Panc1 (cell line): ENCODE results near the gene ZNF184. TPM values are rescaled to one million over a fixed set of nuclear protein-coding genes. Genes with fewer than 3 reads are reported as not detected.

Experiments
- ATAC-seq: fragments of 200-7000 bp; cut with Tn5 transposase; 2 replicates; pipeline ENCODE4 v1.9.1; 2020; ENCODE audit warnings: mild to moderate bottlenecking, moderate library complexity
- BruUV-seq: library from RNA; stranded (reverse); fragments of 400-500 nt; replicated peaks from 2 replicates; lab custom pipeline; 2021; lab: Mats Ljungman, UMichigan
- CTCF ChIA-PET: fragments of 300-600 bp; sonication (Branson Sonifier 250); formaldehyde crosslinking; loops from one replicate; lab custom pipeline; 2022; ENCODE audit warnings: antibody characterized with exemption; lab: Charles Lee
- POLR2A ChIA-PET: fragments of 300-600 bp; sonication (Branson Sonifier 250); formaldehyde crosslinking; loops from one replicate; lab custom pipeline; 2022; ENCODE audit warnings: antibody characterized with exemption; lab: Charles Lee
- DNase-seq: peaks from one replicate; pipeline ENCODE4 v3.0.0-alpha.2; 2010; ENCODE audit warnings: low read depth, low spot score
- H3K27ac ChIP-seq: 2 replicates; pipeline ENCODE4 v1.5.1; 2011; ENCODE audit warnings: mild to moderate bottlenecking, low read length, inconsistent platforms
- H3K27me3 ChIP-seq: fragments of 200-500 bp; sonication (Bioruptor generic); 2 replicates; pipeline ENCODE4 v1.6.0; 2014; ENCODE audit warnings: low read length, inconsistent platforms; ENCODE audit not compliant: control insufficient read depth, insufficient read depth
- H3K36me3 ChIP-seq: fragments of 200-500 bp; sonication (Bioruptor generic); 2 replicates; pipeline ENCODE4 v1.5.1; 2014; ENCODE audit warnings: inconsistent platforms, mild to moderate bottlenecking, low read length, moderate library complexity; ENCODE audit not compliant: control insufficient read depth, insufficient read depth
- H3K4me1 ChIP-seq: 2 replicates; pipeline ENCODE4 v1.5.1; 2011; ENCODE audit warnings: inconsistent platforms, mild to moderate bottlenecking, low read length, moderate library complexity; ENCODE audit not compliant: control insufficient read depth, insufficient read depth
- H3K4me3 ChIP-seq, 2 experiments: 2 replicates each; pipeline ENCODE4 v1.5.1; 2011 to 2012; ENCODE audit warnings: low read depth in 2 of 2, low read length in 2 of 2, mild to moderate bottlenecking in 2 of 2, inconsistent platforms in 1 of 2, moderate library complexity in 1 of 2
- H3K9me3 ChIP-seq: fragments of 200-500 bp; sonication (Bioruptor generic); 2 replicates; pipeline ENCODE4 v1.5.1; 2014; ENCODE audit warnings: low read depth, mild to moderate bottlenecking, inconsistent platforms, low read length, moderate library complexity; ENCODE audit not compliant: control insufficient read depth, insufficient read depth
- POLR2AphosphoS5 ChIP-seq: IDR thresholded peaks from 2 replicates; pipeline ENCODE4 v1.6.1; 2012; ENCODE audit warnings: mild to moderate bottlenecking, low read depth, low read length, moderate library complexity
- SIN3A ChIP-seq: IDR thresholded peaks from 2 replicates; pipeline ENCODE4 v1.6.1; 2012; ENCODE audit warnings: low read depth, mild to moderate bottlenecking, low read length, moderate library complexity, borderline replicate concordance; ENCODE audit not compliant: insufficient read depth
- TCF7L2 ChIP-seq: IDR thresholded peaks from 2 replicates; pipeline ENCODE4 v1.6.1; 2011; ENCODE audit warnings: mild to moderate bottlenecking, low read depth, low read length, inconsistent platforms
- in situ Hi-C: cut with HindIII; loops from 2 replicates; pipeline ENCODE4 v1.10.0; 2016; ENCODE audit warnings: low sequenced_read_pairs, low pct_unique_long_range_greater_than_20kb
- intact Hi-C: fragments of 100-400 bp; cut with micrococcal nuclease; formaldehyde crosslinking; loops from one replicate; pipeline ENCODE4 v1.10.0; 2022; ENCODE audit not compliant: unreplicated experiment
- total RNA-seq: library from RNA; stranded (reverse); gene quantifications from one replicate; pipeline ENCODE4 v1.2.1, GENCODE V29; 2021; ENCODE audit not compliant: unreplicated experiment
- TF ChIP-seq, protein P1 (sequence below): fragments of 450-650 bp; IDR thresholded peaks from 2 replicates; pipeline ENCODE4 v1.5.1; 2017; ENCODE audit warnings: mild to moderate bottlenecking
- TF ChIP-seq, protein P2 (sequence below), 2 experiments: IDR thresholded peaks; 2 replicates each; pipeline ENCODE4 v1.6.1; 2011 to 2012; ENCODE audit warnings: low read depth in 2 of 2, control low read depth in 1 of 2, low read length in 1 of 2, mild to moderate bottlenecking in 1 of 2, moderate library complexity in 1 of 2; ENCODE audit not compliant: insufficient read depth in 1 of 2

ZNF184 gene
- total RNA-seq, 1 experiment from 2014 or later: 7.8 TPM

DNA sequence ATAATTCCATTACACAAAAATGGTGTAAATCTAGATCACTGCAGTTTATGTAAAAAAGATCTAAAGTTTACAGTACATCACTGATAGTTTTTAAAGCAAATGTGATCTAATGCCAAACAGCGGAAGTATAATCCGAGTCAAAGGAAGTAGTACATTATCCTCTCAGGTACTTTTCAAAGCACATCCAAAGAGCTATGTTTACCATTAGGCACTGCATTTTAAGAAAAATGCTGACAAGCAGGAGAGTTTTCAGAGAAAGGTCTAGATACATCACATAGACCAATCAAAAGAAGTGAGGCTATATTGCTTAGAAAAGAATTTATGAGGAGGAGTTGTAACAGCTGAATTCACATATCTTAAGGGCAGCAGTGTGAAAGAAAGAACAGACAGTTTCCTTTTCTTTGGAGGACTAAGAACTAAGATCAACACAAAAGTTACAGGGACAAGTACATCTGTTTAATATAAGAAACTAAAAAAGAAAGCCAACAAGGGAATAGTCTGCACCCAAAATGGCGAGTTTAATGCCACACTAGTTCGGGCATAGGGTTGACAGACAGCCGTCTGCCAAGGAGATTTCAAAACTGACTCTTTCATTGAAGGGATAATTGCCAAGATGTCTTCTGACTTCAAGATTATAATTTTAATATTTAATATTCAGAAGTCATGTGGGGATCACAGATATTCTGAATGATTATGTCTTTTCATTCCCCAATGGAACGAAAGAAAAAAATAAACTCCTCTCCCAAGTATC is 1.4 kb downstream of the ZNF184 start:
- Histone ChIP-seq H3K4me1 (peaks cover 5% of the 10 kb centered on the region; the same call in 1 of the 2 replicates), H3K27ac (peak overlapping the region; percentile 93), H3K27me3 (no peaks in the 10 kb centered on the region), H3K9me3 (peaks cover 35% of the 10 kb centered on the region; the same call in 1 of the 2 replicates), H3K36me3 (peaks cover 16% of the 10 kb centered on the region), H3K4me3 (peak overlapping the region; percentile 91 to 92)
- BruUV-seq: TSS peak; percentile 89
- TF ChIP-seq SIN3A: no peak
- TF ChIP-seq, protein P1, sequence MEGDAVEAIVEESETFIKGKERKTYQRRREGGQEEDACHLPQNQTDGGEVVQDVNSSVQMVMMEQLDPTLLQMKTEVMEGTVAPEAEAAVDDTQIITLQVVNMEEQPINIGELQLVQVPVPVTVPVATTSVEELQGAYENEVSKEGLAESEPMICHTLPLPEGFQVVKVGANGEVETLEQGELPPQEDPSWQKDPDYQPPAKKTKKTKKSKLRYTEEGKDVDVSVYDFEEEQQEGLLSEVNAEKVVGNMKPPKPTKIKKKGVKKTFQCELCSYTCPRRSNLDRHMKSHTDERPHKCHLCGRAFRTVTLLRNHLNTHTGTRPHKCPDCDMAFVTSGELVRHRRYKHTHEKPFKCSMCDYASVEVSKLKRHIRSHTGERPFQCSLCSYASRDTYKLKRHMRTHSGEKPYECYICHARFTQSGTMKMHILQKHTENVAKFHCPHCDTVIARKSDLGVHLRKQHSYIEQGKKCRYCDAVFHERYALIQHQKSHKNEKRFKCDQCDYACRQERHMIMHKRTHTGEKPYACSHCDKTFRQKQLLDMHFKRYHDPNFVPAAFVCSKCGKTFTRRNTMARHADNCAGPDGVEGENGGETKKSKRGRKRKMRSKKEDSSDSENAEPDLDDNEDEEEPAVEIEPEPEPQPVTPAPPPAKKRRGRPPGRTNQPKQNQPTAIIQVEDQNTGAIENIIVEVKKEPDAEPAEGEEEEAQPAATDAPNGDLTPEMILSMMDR: no peak
- no peak for TF ChIP-seq POLR2AphosphoS5
- no peak for TF ChIP-seq TCF7L2
- TF ChIP-seq, protein P2, sequence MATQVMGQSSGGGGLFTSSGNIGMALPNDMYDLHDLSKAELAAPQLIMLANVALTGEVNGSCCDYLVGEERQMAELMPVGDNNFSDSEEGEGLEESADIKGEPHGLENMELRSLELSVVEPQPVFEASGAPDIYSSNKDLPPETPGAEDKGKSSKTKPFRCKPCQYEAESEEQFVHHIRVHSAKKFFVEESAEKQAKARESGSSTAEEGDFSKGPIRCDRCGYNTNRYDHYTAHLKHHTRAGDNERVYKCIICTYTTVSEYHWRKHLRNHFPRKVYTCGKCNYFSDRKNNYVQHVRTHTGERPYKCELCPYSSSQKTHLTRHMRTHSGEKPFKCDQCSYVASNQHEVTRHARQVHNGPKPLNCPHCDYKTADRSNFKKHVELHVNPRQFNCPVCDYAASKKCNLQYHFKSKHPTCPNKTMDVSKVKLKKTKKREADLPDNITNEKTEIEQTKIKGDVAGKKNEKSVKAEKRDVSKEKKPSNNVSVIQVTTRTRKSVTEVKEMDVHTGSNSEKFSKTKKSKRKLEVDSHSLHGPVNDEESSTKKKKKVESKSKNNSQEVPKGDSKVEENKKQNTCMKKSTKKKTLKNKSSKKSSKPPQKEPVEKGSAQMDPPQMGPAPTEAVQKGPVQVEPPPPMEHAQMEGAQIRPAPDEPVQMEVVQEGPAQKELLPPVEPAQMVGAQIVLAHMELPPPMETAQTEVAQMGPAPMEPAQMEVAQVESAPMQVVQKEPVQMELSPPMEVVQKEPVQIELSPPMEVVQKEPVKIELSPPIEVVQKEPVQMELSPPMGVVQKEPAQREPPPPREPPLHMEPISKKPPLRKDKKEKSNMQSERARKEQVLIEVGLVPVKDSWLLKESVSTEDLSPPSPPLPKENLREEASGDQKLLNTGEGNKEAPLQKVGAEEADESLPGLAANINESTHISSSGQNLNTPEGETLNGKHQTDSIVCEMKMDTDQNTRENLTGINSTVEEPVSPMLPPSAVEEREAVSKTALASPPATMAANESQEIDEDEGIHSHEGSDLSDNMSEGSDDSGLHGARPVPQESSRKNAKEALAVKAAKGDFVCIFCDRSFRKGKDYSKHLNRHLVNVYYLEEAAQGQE (IDR thresholded peaks at IDR 0.05; ENCODE audit: insufficient read depth in 1 of 2, low read depth in 2 of 2, low read length in 1 of 2): no peak
- ATAC-seq (no peak), DNase-seq (no peak)
- in situ Hi-C loops: no loop called here
- CTCF ChIA-PET: no interaction called here
- POLR2A ChIA-PET: no interaction called here
- intact Hi-C loops: loop anchor here (5.0 to 10.0 kb wide), 3 partner anchors 139 to 297 kb away; no protein-coding TSS in a partner anchor

DNA sequence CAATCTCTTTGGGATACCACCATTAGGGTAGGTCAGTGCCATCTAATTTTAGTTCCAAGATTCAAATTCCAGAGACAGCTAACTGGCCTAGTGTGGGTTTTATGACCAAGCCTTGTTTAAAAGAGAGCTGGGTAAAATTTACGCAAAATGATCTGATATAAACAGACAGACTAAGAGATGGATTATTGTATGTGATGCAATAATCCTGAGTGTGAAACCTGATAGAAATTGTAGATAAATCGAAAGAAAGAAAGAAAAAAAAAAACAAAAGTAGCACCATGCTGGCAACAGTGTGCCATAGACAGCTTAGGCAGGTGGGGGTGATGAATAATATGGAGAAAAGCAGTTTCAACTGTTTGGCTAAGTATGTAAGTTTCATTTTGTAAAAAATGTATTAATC is 2.9 kb downstream of the ZNF184 start:
- ChIA-PET POLR2A (no interaction called here), CTCF (no interaction called here)
- no TSS peak for BruUV-seq

More for the DNA sequence above, 2.9 kb downstream of the ZNF184 start:
- no peak for TF ChIP-seq POLR2AphosphoS5
- TF ChIP-seq SIN3A: no peak
- TF ChIP-seq TCF7L2: no peak
- TF ChIP-seq, protein P1: no peak
- TF ChIP-seq, protein P2 (IDR thresholded peaks at IDR 0.05; ENCODE audit: insufficient read depth in 1 of 2, low read depth in 2 of 2, low read length in 1 of 2): no peak
- in situ Hi-C loops: no loop called here
- ATAC-seq: no peak
- peaks cover 20% of the 10 kb centered on the region for H3K36me3 ChIP-seq
- peaks cover 5% of the 10 kb centered on the region; the same call in 1 of the 2 replicates for H3K4me1 ChIP-seq
- intact Hi-C loops: loop anchor here (5.0 to 10.0 kb wide), 3 partner anchors 138 to 295 kb away; no protein-coding TSS in a partner anchor
- H3K27ac ChIP-seq: no peak overlapping the region
- DNase-seq: no peak
- H3K27me3 ChIP-seq: no peaks in the 10 kb centered on the region
- H3K9me3 ChIP-seq: peaks cover 47% of the 10 kb centered on the region; the same call in 1 of the 2 replicates
- no peak overlapping the region for H3K4me3 ChIP-seq
